Loucy (cell line): ENCODE data around the gene MYRIP.

ENCODE experiments used
- EZH2phosphoT487 ChIP-seq: fragments of 200-600 bp; IDR thresholded peaks from 2 replicates; pipeline ENCODE4 v1.6.1; 2018; ENCODE audit warnings: antibody characterized with exemption, mild to moderate bottlenecking, moderate library complexity, borderline replicate concordance
- TF ChIP-seq, protein P1 (sequence below): fragments of 200-600 bp; sonication (generic); conservative IDR thresholded peaks from 2 replicates; pipeline ENCODE4 v1.5.1; 2014; ENCODE audit warnings: mild to moderate bottlenecking, antibody characterized with exemption, low read length

DNA sequence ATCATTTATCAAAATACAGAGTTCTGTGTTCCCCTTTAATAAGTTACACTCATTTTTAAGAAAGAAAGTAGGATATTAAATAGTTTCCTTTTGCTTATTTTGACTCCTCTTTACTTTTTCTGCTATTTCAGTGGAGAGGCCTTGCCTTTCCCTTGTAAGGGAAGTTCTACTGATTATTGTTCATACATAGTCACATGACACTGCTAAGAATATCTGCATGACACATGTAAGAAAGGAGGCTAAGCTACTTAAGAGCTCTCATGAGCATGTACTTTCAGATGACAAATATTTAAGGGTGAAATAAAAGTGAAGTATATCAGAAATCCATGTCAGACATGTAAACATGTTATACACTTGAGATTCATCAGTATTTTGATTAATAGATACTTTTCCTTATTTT lies 39.0 kb downstream of the MYRIP start:
- TF ChIP-seq, protein P1, sequence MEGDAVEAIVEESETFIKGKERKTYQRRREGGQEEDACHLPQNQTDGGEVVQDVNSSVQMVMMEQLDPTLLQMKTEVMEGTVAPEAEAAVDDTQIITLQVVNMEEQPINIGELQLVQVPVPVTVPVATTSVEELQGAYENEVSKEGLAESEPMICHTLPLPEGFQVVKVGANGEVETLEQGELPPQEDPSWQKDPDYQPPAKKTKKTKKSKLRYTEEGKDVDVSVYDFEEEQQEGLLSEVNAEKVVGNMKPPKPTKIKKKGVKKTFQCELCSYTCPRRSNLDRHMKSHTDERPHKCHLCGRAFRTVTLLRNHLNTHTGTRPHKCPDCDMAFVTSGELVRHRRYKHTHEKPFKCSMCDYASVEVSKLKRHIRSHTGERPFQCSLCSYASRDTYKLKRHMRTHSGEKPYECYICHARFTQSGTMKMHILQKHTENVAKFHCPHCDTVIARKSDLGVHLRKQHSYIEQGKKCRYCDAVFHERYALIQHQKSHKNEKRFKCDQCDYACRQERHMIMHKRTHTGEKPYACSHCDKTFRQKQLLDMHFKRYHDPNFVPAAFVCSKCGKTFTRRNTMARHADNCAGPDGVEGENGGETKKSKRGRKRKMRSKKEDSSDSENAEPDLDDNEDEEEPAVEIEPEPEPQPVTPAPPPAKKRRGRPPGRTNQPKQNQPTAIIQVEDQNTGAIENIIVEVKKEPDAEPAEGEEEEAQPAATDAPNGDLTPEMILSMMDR = no peak
- TF ChIP-seq EZH2phosphoT487 = no peak
